Ramos (cell line): ENCODE data around the gene CD1D.
"Not testable (repeated sequence)": the region's sequence is repeated elsewhere in the genome, so short reads cannot be mapped to it uniquely, and the experiment has no call there.

Experiments
- in situ Hi-C: fragments of 300-500 bp; cut with MboI; formaldehyde crosslinking; loops from one replicate; pipeline ENCODE4 v1.14.3; 2022; ENCODE audit warnings: low sequenced_read_pairs; ENCODE audit not compliant: unreplicated experiment

The CD1D gene

GRCh38 chr1:158223445-158223844 is 42.8 kb downstream of the CD1D start:
- in situ Hi-C loops, result not testable (repeated sequence)

GRCh38 chr1:158227904-158228623 is 47.4 kb downstream of the CD1D start:
- in situ Hi-C loops, result no loop called here
